ENCODE measurements around the gene AXIN1. TPM values are rescaled to one million over a fixed set of nuclear protein-coding genes. Genes with fewer than 3 reads are reported as not detected.
"Not testable (repeated sequence)": the region's sequence is repeated elsewhere in the genome, so short reads cannot be mapped to it uniquely, and the experiment has no call there.

The AXIN1 gene
- total RNA-seq, 2 donors from 2014 or later, result 31.2 to 35.2 TPM

DNA sequence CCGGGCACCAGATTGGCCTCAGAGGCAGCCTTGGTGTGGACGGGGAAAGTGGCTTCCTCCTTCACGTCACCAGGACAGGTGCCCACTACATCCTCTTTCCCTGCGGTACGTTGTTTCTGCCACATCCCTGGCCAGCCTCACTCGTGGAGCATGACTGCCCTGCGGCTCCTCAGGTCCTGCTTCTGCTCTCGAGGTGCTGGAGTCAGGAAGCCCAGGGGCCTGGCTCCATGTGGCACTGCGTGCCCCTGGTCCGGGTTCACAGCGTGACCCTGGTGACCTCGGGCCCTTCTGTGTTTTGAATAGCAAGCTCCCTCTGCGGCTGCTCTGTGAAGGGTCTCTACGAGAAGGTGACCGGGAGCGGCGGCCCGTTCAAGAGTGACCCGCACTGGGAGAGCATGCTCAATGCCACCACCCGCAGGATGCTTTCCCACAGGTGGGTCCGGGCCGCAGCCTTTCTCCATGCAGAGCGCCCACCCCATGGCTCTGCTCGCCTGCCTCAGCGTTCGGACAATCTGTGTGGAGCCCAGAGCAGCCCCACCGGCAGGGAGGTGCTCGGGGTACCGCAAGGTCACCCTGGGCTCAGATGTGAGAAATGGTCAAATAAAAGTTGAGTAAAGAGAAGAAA, 90.3 kb downstream of the AXIN1 start:
- no peaks in the 10 kb centered on the region for H3K4me1 ChIP-seq (replicated peaks)
- intact Hi-C loops (cut with DNase I), result no loop called here
- WGBS, result 89% methylated on average over 29 of the region's 29 CpGs
- H3K4me3 ChIP-seq, result no peak overlapping the region
- TF ChIP-seq, protein P1, sequence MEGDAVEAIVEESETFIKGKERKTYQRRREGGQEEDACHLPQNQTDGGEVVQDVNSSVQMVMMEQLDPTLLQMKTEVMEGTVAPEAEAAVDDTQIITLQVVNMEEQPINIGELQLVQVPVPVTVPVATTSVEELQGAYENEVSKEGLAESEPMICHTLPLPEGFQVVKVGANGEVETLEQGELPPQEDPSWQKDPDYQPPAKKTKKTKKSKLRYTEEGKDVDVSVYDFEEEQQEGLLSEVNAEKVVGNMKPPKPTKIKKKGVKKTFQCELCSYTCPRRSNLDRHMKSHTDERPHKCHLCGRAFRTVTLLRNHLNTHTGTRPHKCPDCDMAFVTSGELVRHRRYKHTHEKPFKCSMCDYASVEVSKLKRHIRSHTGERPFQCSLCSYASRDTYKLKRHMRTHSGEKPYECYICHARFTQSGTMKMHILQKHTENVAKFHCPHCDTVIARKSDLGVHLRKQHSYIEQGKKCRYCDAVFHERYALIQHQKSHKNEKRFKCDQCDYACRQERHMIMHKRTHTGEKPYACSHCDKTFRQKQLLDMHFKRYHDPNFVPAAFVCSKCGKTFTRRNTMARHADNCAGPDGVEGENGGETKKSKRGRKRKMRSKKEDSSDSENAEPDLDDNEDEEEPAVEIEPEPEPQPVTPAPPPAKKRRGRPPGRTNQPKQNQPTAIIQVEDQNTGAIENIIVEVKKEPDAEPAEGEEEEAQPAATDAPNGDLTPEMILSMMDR (IDR thresholded peaks at IDR 0.05), result no peak
- TF ChIP-seq POLR2AphosphoS5 (IDR thresholded peaks at IDR 0.05) (no peak), POLR2A (IDR thresholded peaks at IDR 0.05) (no peak)
- peaks cover 10 to 17% of the 10 kb centered on the region in 2 donors for H3K36me3 ChIP-seq
- H3K9me3 ChIP-seq, result no peaks in the 10 kb centered on the region
- no peak overlapping the region for H3K27ac ChIP-seq
- no peaks in the 10 kb centered on the region for H3K27me3 ChIP-seq (replicated peaks; ENCODE audit: insufficient read depth)
- no peak for DNase-seq (ENCODE audit: low spot score)

DNA sequence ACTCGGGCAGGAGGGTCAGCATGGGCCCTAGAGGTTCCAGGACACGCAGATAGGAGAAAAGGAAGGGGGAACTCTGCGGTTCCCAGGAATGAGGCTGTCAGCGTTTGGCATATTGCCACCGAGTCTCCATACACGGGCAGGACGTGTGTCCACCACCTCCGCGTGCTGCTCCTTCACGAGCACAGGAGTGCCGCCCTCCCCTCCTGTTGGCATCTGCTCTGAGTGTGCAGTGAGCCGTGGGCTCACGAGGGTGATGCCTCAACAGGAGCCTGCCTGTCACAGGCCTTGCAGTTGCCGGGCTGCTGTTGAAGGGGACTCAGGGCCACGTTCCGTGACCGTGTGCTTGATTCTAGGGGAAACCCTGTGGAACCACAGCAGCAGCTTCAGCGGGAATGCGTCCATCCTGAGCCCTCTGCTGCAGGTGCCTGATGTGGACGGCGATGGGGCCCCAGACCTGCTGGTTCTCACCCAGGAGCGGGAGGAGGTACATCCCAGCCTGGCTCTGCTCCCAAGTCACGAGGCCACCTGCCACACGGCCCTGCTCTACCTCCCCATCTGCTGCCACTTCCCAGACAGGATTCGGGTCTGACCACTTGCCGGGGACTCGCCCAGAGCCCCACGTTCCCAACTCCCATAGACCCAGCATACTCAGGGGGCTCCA, 91.4 kb downstream of the AXIN1 start:
- WGBS, result 89% methylated on average over 25 of the region's 28 CpGs
- Histone ChIP-seq H3K27me3 (replicated peaks; ENCODE audit: insufficient read depth) (no peaks in the 10 kb centered on the region), H3K27ac (no peak overlapping the region), H3K4me3 (no peak overlapping the region), H3K9me3 (no peaks in the 10 kb centered on the region), H3K4me1 (replicated peaks) (no peaks in the 10 kb centered on the region), H3K36me3 (peaks cover 10 to 17% of the 10 kb centered on the region in 2 donors)
- TF ChIP-seq, protein P1 (IDR thresholded peaks at IDR 0.05), result no peak
- TF ChIP-seq POLR2A (IDR thresholded peaks at IDR 0.05) (no peak), POLR2AphosphoS5 (IDR thresholded peaks at IDR 0.05) (no peak)
- intact Hi-C loops (cut with DNase I), result no loop called here
- no peak for DNase-seq (ENCODE audit: low spot score)

DNA sequence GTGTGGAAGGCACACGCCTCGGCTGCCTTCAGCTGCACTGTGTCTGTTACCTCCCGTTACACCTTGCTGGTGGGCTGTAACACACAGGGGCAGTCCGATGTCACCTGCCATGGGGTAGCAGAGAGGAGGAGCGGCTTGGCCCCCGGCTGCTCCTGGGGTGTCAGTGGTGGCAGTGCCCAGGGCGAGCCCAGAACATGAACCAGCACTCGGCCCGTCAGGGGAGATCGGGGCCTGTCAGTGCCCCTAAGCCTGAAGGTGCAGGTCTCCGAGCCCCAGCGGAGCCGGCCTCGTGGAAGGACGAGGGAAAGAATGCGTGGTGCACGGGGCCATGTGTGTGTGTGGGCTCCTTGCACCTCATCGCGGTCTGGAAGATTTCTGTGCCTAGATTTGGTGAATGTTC, 92.2 kb downstream of the AXIN1 start:
- no peaks in the 10 kb centered on the region for H3K9me3 ChIP-seq
- no peak overlapping the region for H3K27ac ChIP-seq
- no peak for DNase-seq (ENCODE audit: low spot score)
- H3K4me3 ChIP-seq, result no peak overlapping the region
- H3K36me3 ChIP-seq, result peaks cover 15 to 17% of the 10 kb centered on the region in 2 donors
- no peaks in the 10 kb centered on the region for H3K27me3 ChIP-seq (replicated peaks; ENCODE audit: insufficient read depth)
- 93% methylated on average over 18 of the region's 19 CpGs for WGBS
- H3K4me1 ChIP-seq (replicated peaks), result no peaks in the 10 kb centered on the region
- intact Hi-C loops (cut with DNase I), result no loop called here
- TF ChIP-seq POLR2AphosphoS5 (IDR thresholded peaks at IDR 0.05) (no peak), POLR2A (IDR thresholded peaks at IDR 0.05) (no peak)
- TF ChIP-seq, protein P1 (IDR thresholded peaks at IDR 0.05), result no peak

DNA sequence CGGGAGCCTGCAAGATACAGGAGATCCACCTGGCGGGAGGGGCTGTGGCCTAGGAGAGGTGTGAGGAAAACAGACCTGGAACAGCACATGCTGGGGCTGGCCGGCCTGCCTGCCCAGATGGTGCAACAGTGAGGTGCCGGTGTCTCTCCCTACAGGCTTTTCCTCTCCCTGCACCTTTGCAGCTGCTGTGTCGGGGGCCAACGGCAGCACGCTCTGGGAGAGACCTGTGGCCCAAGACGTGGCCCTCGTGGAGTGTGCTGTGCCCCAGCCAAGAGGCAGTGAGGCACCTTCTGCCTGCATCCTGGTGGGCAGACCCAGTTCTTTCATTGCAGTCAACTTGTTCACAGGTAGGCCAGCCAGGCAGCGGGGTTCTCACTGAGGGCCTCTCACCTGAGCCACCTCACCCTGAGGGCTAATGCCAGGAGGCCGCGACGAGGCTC, 92.7 kb downstream of the AXIN1 start:
- Histone ChIP-seq H3K4me1 (replicated peaks) (no peaks in the 10 kb centered on the region), H3K36me3 (peaks cover 17% of the 10 kb centered on the region in 2 donors), H3K9me3 (no peaks in the 10 kb centered on the region), H3K27ac (no peak overlapping the region), H3K27me3 (replicated peaks; ENCODE audit: insufficient read depth) (no peaks in the 10 kb centered on the region), H3K4me3 (no peak overlapping the region)
- DNase-seq (ENCODE audit: low spot score), result no peak
- 91% methylated on average over 8 of the region's 13 CpGs for WGBS
- TF ChIP-seq, protein P1 (IDR thresholded peaks at IDR 0.05), result no peak
- no peak for TF ChIP-seq POLR2AphosphoS5 (IDR thresholded peaks at IDR 0.05)
- TF ChIP-seq POLR2A (IDR thresholded peaks at IDR 0.05), result no peak
- intact Hi-C loops (cut with DNase I), result no loop called here

DNA sequence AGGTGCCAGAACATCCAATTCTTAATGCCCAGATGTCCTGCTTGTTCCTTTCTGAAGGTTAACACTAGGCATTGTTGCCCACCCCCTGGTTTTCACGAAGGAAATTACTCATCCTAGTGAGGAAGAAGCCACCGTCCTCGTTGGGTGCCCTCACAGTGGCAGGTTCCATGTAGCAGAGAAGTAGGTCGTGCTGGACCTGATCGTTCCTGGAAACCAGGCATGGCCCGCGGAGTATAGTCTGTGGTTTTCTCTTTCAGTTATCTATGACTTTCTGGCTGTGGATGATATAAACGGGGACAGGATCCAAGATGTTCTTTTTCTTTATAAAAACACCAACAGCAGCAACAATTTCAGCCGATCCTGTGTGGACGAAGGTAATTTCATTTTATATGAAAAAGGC, 93.3 kb downstream of the AXIN1 start:
- Histone ChIP-seq H3K36me3 (peaks cover 17% of the 10 kb centered on the region in 2 donors), H3K27me3 (replicated peaks; ENCODE audit: insufficient read depth) (no peaks in the 10 kb centered on the region), H3K4me1 (replicated peaks) (no peaks in the 10 kb centered on the region), H3K27ac (no peak overlapping the region), H3K9me3 (no peaks in the 10 kb centered on the region), H3K4me3 (no peak overlapping the region)
- no peak for TF ChIP-seq POLR2AphosphoS5 (IDR thresholded peaks at IDR 0.05)
- TF ChIP-seq, protein P1 (IDR thresholded peaks at IDR 0.05), result no peak
- TF ChIP-seq POLR2A (IDR thresholded peaks at IDR 0.05), result no peak
- no peak for DNase-seq (ENCODE audit: low spot score)
- 81% methylated on average over 10 of the region's 10 CpGs for WGBS
- intact Hi-C loops (cut with DNase I), result no loop called here

DNA sequence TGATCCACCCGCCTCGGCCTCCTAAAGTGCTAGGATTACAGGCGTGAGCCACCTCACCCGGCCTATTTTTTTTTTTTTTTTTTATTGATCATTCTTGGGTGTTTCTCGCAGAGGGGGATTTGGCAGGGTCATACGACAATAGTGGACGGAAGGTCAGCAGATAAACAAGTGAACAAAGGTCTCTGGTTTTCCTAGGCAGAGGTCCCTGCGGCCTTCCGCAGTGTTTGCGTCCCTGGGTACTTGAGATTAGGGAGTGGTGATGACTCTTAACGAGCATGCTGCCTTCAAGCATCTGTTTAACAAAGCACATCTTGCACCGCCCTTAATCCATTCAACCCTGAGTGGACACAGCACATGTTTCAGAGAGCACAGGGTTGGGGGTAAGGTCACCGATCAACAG, 94.4 kb downstream of the AXIN1 start:
- peaks cover 6 to 17% of the 10 kb centered on the region in 2 donors for H3K36me3 ChIP-seq
- not testable (repeated sequence) for H3K9me3 ChIP-seq; DNase-seq (ENCODE audit: low spot score)

More for the DNA sequence above, 94.4 kb downstream of the AXIN1 start:
- intact Hi-C loops (cut with DNase I); H3K27me3 ChIP-seq (replicated peaks; ENCODE audit: insufficient read depth); H3K4me1 ChIP-seq (replicated peaks); H3K27ac ChIP-seq; H3K4me3 ChIP-seq: not testable (repeated sequence)
- WGBS, result 94% methylated on average over 13 of the region's 13 CpGs

Data from prostate gland (tissue), 2 donors.